K562 (cell line): ENCODE measurements around the gene CORO2A. TPM values are rescaled to one million over a fixed set of nuclear protein-coding genes. Genes with fewer than 3 reads are reported as not detected.
A peak's percentile ranks its signal among the peaks of the same experiment; 100 is the strongest.

ENCODE experiments used
- ATAC-seq: fragments of 200-7000 bp; cut with Tn5 transposase; 3 replicates; pipeline ENCODE4 v1.9.1; 2020; ENCODE audit warnings: moderate library complexity
- BruUV-seq: library from RNA; stranded (reverse); fragments of 400-500 nt; replicated peaks from 2 replicates; lab custom pipeline; 2021; lab: Mats Ljungman, UMichigan
- CTCF ChIA-PET: fragments of 300-600 bp; formaldehyde crosslinking; extraction: SDS; loops from one replicate; lab custom pipeline; 2021; ENCODE audit warnings: low intra/inter-chr PET ratio; lab: Yijun Ruan, JAX
- POLR2A ChIA-PET: fragments of 300-600, 350-650 bp; sonication (Branson Sonifier 250); formaldehyde crosslinking; extraction: SDS; loops from one replicate; lab custom pipeline; 2021; ENCODE audit warnings: antibody characterized with exemption, inconsistent platforms; lab: Yijun Ruan, JAX
- DNase-seq, 4 experiments: peaks; one replicate each; pipeline versions ENCODE4 v3.0.0 to v3.0.0-alpha.2; 2011 to 2018; ENCODE audit warnings: low spot score in 3 of 4, mixed read lengths in 3 of 4; ENCODE audit errors: extremely low read depth in 1 of 4
- FAIRE-seq: peaks from 2 replicates; lab custom pipeline; 2011; peaks lifted over from hg19 to GRCh38; lab: Jason Lieb, UNC
- H2AFZ ChIP-seq: 2 replicates; pipeline ENCODE4 v1.6.0; 2011; ENCODE audit warnings: low read depth, low read length, control low read depth, inconsistent platforms
- H3K27ac ChIP-seq: fragments of 200-600 bp; 3 replicates; pipeline ENCODE4 v1.8.0; 2011; ENCODE audit warnings: low read depth, mild to moderate bottlenecking, control low read depth, inconsistent platforms, low read length, moderate library complexity, mixed read lengths; ENCODE audit errors: extremely low read depth
- H3K27me3 ChIP-seq, 2 experiments: fragments of 300-600 bp in 1 of 2; 2 replicates in 1 of 2; 3 replicates in 1 of 2; pipeline versions ENCODE4 v1.6.0 to v1.8.0; 2011; ENCODE audit warnings: inconsistent platforms in 2 of 2, low read length in 2 of 2, mild to moderate bottlenecking in 1 of 2, mixed read lengths in 1 of 2, moderate library complexity in 1 of 2; ENCODE audit not compliant: control insufficient read depth in 2 of 2, insufficient read depth in 2 of 2
- H3K36me3 ChIP-seq: fragments of 300-600 bp; 3 replicates; pipeline ENCODE4 v1.8.0; 2011; ENCODE audit warnings: mild to moderate bottlenecking, low read length, inconsistent platforms; ENCODE audit not compliant: control insufficient read depth, insufficient read depth
- H3K4me1 ChIP-seq, 2 experiments: fragments of 200-600 bp in 1 of 2; replicated peaks in 1 of 2; 2 replicates in 1 of 2; 3 replicates in 1 of 2; pipeline versions ENCODE4 v1.5.1 to v1.8.0; 2011; ENCODE audit warnings: inconsistent platforms in 2 of 2, low read length in 2 of 2, mild to moderate bottlenecking in 1 of 2, mixed read lengths in 1 of 2, moderate library complexity in 1 of 2; ENCODE audit not compliant: control insufficient read depth in 2 of 2, insufficient read depth in 2 of 2
- H3K4me2 ChIP-seq: 2 replicates; pipeline ENCODE4 v1.6.1; 2011; ENCODE audit warnings: low read length, control low read depth, inconsistent platforms, mixed read lengths; ENCODE audit not compliant: insufficient read depth
- H3K4me3 ChIP-seq: fragments of 200-600 bp; sonication (generic), shearing (Covaris generic); 2 replicates; pipeline ENCODE4 v1.5.1; 2016; ENCODE audit warnings: control low read depth, inconsistent platforms
- H3K79me2 ChIP-seq: fragments of 200-600 bp; 3 replicates; pipeline ENCODE4 v1.8.0; 2011; ENCODE audit warnings: low read length, inconsistent platforms; ENCODE audit not compliant: control insufficient read depth, insufficient read depth
- H3K9ac ChIP-seq, 2 experiments: 2 replicates each; pipeline versions ENCODE4 v1.6.0 to v1.6.1; 2011; ENCODE audit warnings: low read depth in 2 of 2, low read length in 2 of 2, control low read depth in 1 of 2, inconsistent platforms in 1 of 2, mild to moderate bottlenecking in 1 of 2, mixed read lengths in 1 of 2; ENCODE audit not compliant: insufficient read depth in 1 of 2
- H3K9me1 ChIP-seq: one replicate; pipeline ENCODE4 v1.6.0; 2011; ENCODE audit warnings: inconsistent platforms, mild to moderate bottlenecking, low read length, moderate library complexity; ENCODE audit not compliant: control insufficient read depth, insufficient read depth
- H3K9me3 ChIP-seq: replicated peaks from 2 replicates; pipeline ENCODE4 v1.5.1; 2011; ENCODE audit warnings: low read depth, low read length, inconsistent platforms; ENCODE audit not compliant: control insufficient read depth, insufficient read depth
- H4K20me1 ChIP-seq: replicated peaks from 2 replicates; pipeline ENCODE4 v1.6.1; 2011; ENCODE audit warnings: low read length, inconsistent platforms, mixed read lengths; ENCODE audit not compliant: control insufficient read depth, insufficient read depth
- ATF3 ChIP-seq, 2 experiments: fragments of 450-650 bp in 1 of 2; sonication (generic) in 1 of 2; formaldehyde crosslinking in 1 of 2; IDR thresholded peaks in 1 of 2; conservative IDR thresholded peaks in 1 of 2; 2 replicates each; pipeline versions ENCODE4 v1.6.1 to v1.8.1; 2016 to 2023; ENCODE audit warnings: mild to moderate bottlenecking in 2 of 2, moderate library complexity in 2 of 2, inconsistent platforms in 1 of 2, missing genetic modification reagents in 1 of 2
- BCOR ChIP-seq: fragments of 450-650 bp; IDR thresholded peaks from 2 replicates; pipeline ENCODE4 v1.6.1; 2016
- RBM25 ChIP-seq: fragments of 200-400 bp; formaldehyde crosslinking; IDR thresholded peaks from 2 replicates; pipeline ENCODE4 v1.6.1; 2018; ENCODE audit warnings: low read length, low read depth, moderate library complexity; ENCODE audit not compliant: severe bottlenecking
- ZFP36 ChIP-seq: fragments of 150-350 bp; IDR thresholded peaks from 2 replicates; pipeline ENCODE4 v1.6.1; 2018; ENCODE audit warnings: low read length, low read depth; ENCODE audit not compliant: partially characterized antibody
- ZNF589 ChIP-seq: fragments of 200-800 bp; sonication (Bioruptor generic); IDR thresholded peaks from 2 replicates; pipeline ENCODE4 v1.6.1; 2016; ENCODE audit warnings: low read depth, missing genetic modification characterization, missing compliant biosample characterization
- in situ Hi-C: fragments of 300-500 bp; cut with MboI; formaldehyde crosslinking; loops from 4 replicates; pipeline ENCODE4 v1.15.0; 2018; ENCODE audit warnings: inconsistent platforms, mixed read lengths
- intact Hi-C: fragments of 100-400 bp; cut with micrococcal nuclease; formaldehyde crosslinking; loops from 2 replicates; pipeline ENCODE4 v1.14.2; 2022
- polyA plus RNA-seq, 8 experiments: library from polyadenylated mRNA; depleted of rRNA in 4 of 8; stranded (reverse) in 5 of 8; unstranded in 3 of 8; fragments of >200 nt; fragmentation: Nextera tagmentation in 2 of 8; fragmentation: Illumina TruSeq in 1 of 8; extraction: Ambion mirVana in 2 of 8; extraction: Trizol in 1 of 8; gene quantifications; 2 replicates each; pipeline versions ENCODE4 v1.2.1 to v1.2.3, GENCODE V29; 2011 to 2014; ENCODE audit warnings: inconsistent platforms in 1 of 8, missing spikeins in 1 of 8
- total RNA-seq, 7 experiments: library from RNA; depleted of rRNA in 6 of 7; stranded (reverse); fragments of >200 nt in 6 of 7; fragmentation: Illumina TruSeq in 2 of 7; extraction: Trizol in 2 of 7; gene quantifications; 2 replicates each; pipeline versions ENCODE4 v1.2.1 to v1.2.3, GENCODE V29; 2011 to 2021; ENCODE audit warnings: low replicate concordance in 1 of 7

CORO2A gene
- total and polyA plus RNA-seq, 9 of the 15 experiments (the other 6 are each of a cell fraction or from before 2014, with no cell fraction given) = 9.5 to 26.6 (median 18.0) TPM

DNA sequence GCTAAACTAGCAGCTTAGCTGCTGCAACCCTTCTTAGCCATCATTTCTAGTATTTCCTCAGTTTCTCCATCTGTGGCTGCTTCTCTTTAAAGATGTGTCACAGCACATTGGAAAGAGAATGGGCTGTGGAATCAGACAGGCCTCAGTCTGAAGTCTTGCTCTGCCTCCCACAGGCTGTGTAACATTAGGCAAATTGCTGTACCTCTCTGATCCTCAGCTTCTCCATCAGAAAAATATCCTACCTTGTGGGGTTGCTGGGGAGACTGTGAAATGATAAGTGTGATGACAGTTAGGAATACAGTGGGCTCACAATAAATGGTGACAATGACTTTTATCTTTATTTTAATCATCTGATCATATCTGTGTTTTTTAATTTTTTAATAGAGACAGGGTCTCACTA, 55.9 kb downstream of the CORO2A start:
- POLR2A ChIA-PET = interaction anchor here (1.1 to 1.3 kb wide), 2 partner anchors 10 to 52 kb away, joined by 3 to 4 read pairs; no protein-coding TSS in a partner anchor
- no peak overlapping the region for H3K4me3 ChIP-seq
- no peaks in the 10 kb centered on the region for H3K4me1 ChIP-seq
- no peaks in the 10 kb centered on the region for H3K9me1 ChIP-seq
- CTCF ChIA-PET = no interaction called here
- DNase-seq (no peak), FAIRE-seq (no peak), ATAC-seq (no peak)
- intact Hi-C loops (no loop called here), in situ Hi-C loops (no loop called here)
- H3K27ac ChIP-seq = no peak overlapping the region
- no TSS peak for BruUV-seq
- no peak overlapping the region for H2AFZ ChIP-seq
- H3K79me2 ChIP-seq = no peaks in the 10 kb centered on the region
- H4K20me1 ChIP-seq = no peaks in the 10 kb centered on the region
- no peak overlapping the region for H3K9ac ChIP-seq
- no peak overlapping the region for H3K4me2 ChIP-seq
- TF ChIP-seq ZNF589 (CRISPR knock-in tag) = no peak
- TF ChIP-seq ATF3 (IDR thresholded peaks at IDR 0.05) = no peak
- no peak for TF ChIP-seq ATF3 (CRISPR knock-in tag; conservative IDR thresholded peaks at IDR 0.05)
- TF ChIP-seq RBM25 = peak; percentile 85
- peak; percentile 70 for TF ChIP-seq ZFP36
- TF ChIP-seq BCOR = peak; percentile 58
- no peaks in the 10 kb centered on the region for H3K27me3 ChIP-seq
- H3K36me3 ChIP-seq = peaks cover 58% of the 10 kb centered on the region; the same call in 2 of the 3 replicates
- H3K9me3 ChIP-seq = no peaks in the 10 kb centered on the region
